Rectal smooth muscle tissue (tissue), 1 donor: ENCODE measurements around the gene PRDM8.

Experiments
- H3K27ac ChIP-seq: one replicate; pipeline ENCODE4 v1.7.0; 2013; ENCODE audit warnings: low read depth, low read length, inconsistent platforms
- H3K27me3 ChIP-seq: one replicate; pipeline ENCODE4 v1.7.0; 2013; ENCODE audit warnings: low read length; ENCODE audit not compliant: control insufficient read depth, insufficient read depth
- H3K36me3 ChIP-seq: one replicate; pipeline ENCODE4 v1.7.0; 2013; ENCODE audit warnings: low read length; ENCODE audit not compliant: control insufficient read depth, insufficient read depth
- H3K4me1 ChIP-seq: one replicate; pipeline ENCODE4 v1.7.0; 2013; ENCODE audit warnings: low read length; ENCODE audit not compliant: control insufficient read depth, insufficient read depth
- H3K4me3 ChIP-seq: one replicate; pipeline ENCODE4 v1.7.0; 2013; ENCODE audit warnings: low read length
- H3K9ac ChIP-seq: one replicate; pipeline ENCODE4 v1.7.0; 2013; ENCODE audit warnings: low read length

PRDM8 gene

GRCh38 chr4:80207664-80208063 is 10.4 kb downstream of the PRDM8 start:
- H3K36me3 ChIP-seq, result no peaks in the 10 kb centered on the region
- H3K27me3 ChIP-seq, result peaks cover 3% of the 10 kb centered on the region
- no peak overlapping the region for H3K4me3 ChIP-seq
- H3K9ac ChIP-seq, result no peak overlapping the region
- no peak overlapping the region for H3K27ac ChIP-seq
- H3K4me1 ChIP-seq, result no peaks in the 10 kb centered on the region

DNA sequence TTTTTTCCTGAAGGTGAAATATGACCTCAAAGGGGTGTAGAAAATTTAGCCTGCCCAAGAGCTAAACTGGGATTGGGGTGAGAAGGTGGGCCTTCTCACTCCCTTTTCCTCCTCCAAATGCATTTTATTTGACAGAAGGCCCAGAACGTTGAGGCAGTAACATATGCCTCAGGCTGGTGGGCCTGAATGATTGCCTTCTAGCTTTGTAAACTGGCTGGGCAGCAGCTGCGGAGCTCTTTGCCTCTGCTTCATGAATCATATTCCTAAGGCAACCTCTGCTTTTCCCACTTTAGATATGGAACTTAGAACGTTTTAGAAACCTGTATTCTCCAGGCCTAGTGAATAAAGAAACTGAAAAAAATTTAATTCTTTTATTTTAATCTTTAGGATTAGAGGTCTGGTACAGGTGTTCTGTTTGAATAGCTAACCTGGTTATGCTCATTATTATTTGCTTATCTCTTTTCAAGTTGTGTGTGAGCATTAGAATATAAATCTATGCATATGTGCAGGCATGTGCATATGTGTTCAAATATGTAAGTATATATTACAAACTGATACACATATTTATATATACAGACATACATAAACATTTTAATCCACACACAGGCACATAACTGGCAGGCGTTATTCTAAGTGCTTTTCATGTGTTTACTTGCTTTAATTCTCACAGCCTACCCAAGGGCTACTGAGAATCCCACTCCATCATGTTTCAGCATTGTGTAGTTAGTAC is 11.5 kb downstream of the PRDM8 start:
- H3K4me3 ChIP-seq, result no peak overlapping the region
- no peaks in the 10 kb centered on the region for H3K36me3 ChIP-seq
- no peak overlapping the region for H3K27ac ChIP-seq
- H3K27me3 ChIP-seq, result no peaks in the 10 kb centered on the region
- no peak overlapping the region for H3K9ac ChIP-seq
- no peaks in the 10 kb centered on the region for H3K4me1 ChIP-seq

- H3K9ac ChIP-seq, result no peak overlapping the region
- no peak overlapping the region for H3K27ac ChIP-seq
- no peaks in the 10 kb centered on the region for H3K36me3 ChIP-seq
- no peak overlapping the region for H3K4me3 ChIP-seq
- H3K4me1 ChIP-seq, result no peaks in the 10 kb centered on the region
- no peaks in the 10 kb centered on the region for H3K27me3 ChIP-seq
These were observed 12.0 kb downstream of the PRDM8 start for GRCh38 chr4:80209340-80209701.

DNA sequence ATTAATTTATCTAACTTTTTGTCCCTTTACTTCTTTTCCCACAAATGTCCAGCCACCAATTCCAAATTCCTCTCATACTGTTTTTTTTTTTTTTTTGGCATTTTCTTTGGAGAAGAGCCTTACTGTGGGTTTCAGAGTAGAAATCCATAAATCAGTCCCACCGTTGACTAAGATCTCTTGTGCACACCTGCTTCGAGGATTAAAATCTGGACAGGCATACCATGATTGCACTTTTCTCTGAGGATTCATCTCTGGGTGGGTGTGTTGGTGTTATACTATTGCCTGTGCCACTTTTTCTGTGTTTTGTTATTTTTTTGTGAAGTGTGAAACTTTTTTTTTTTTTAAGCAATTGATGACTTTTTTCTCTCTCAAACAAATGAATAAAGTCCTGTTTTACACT is 13.2 kb downstream of the PRDM8 start:
- Histone ChIP-seq H3K27me3 (no peaks in the 10 kb centered on the region), H3K9ac (no peak overlapping the region), H3K27ac (no peak overlapping the region)

DNA sequence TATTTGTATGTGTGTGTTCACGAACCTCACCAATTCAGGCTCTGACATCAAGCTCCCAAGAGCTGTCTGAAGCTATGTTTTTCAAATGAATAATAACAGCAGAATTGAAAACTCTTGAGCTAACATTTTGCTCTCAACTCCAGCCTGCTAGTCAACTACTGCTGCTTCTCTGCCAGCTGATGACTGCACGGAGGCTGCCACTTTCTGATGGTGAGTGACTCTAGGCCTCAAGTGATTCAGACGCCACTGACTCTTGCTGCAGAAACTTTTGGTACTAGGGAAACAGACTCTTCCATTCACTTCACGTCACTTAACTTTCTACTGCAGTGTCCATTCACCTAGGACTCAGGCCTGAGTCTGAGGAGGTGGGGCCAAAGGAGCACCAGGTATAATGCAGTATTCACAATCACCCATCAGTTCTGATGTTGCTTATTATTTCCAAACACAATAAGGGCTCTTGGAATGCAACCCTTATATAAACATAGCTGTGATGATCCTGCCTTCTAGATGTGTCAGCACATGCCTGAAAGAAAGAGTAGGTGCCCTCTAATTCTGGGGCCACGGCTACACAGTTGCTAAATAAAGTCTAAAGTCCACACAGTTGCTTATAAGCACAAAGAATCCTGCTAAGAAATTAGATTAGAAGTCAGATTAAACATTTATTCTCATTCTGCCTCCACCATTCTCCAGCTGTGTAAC is 16.0 kb downstream of the PRDM8 start:
- Histone ChIP-seq H3K36me3 (no peaks in the 10 kb centered on the region), H3K9ac (no peak overlapping the region), H3K4me3 (no peak overlapping the region), H3K27ac (no peak overlapping the region), H3K4me1 (no peaks in the 10 kb centered on the region), H3K27me3 (no peaks in the 10 kb centered on the region)

More for the DNA sequence above, 13.2 kb downstream of the PRDM8 start:
- no peaks in the 10 kb centered on the region for H3K36me3 ChIP-seq
- no peaks in the 10 kb centered on the region for H3K4me1 ChIP-seq
- H3K4me3 ChIP-seq, result no peak overlapping the region

DNA sequence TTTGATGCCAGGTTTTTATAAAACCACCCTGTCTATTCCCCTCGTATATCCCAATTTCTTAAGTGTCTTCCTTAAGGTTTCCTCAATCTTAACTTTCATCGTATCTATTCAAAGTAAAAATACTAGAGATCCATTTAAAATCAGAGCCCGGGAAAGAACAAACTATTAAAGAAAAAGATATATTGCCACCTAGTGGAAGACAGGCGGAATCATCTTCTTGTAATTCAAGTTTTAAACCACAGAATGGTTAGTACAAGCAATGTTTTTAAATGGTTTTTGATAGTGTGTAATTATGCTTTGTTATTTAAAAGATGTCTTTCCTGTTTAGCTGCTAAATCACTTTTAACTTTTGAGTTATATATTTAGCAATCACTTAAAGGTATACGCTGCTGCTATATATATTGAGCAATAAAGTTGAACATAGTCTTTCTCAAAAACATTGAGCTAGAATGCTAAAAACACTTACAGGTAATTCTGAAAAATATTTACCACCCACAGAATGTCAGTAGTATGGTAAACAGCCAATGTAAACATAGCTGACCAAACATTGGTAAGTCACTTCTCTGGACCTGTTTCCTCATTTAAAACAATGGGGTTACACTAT is 18.2 kb downstream of the PRDM8 start:
- no peak overlapping the region for H3K9ac ChIP-seq
- no peak overlapping the region for H3K27ac ChIP-seq
- H3K4me3 ChIP-seq, result no peak overlapping the region
- H3K27me3 ChIP-seq, result no peaks in the 10 kb centered on the region
- H3K36me3 ChIP-seq, result no peaks in the 10 kb centered on the region
- no peaks in the 10 kb centered on the region for H3K4me1 ChIP-seq

- H3K36me3 ChIP-seq, result no peaks in the 10 kb centered on the region
- H3K27ac ChIP-seq, result no peak overlapping the region
- no peak overlapping the region for H3K4me3 ChIP-seq
- H3K4me1 ChIP-seq, result no peaks in the 10 kb centered on the region
- no peak overlapping the region for H3K9ac ChIP-seq
- no peaks in the 10 kb centered on the region for H3K27me3 ChIP-seq
These were observed 18.9 kb downstream of the PRDM8 start for GRCh38 chr4:80216100-80216761.

GRCh38 chr4:80219301-80220025 is 22.2 kb downstream of the PRDM8 start:
- no peaks in the 10 kb centered on the region for H3K36me3 ChIP-seq
- no peak overlapping the region for H3K27ac ChIP-seq
- H3K27me3 ChIP-seq, result no peaks in the 10 kb centered on the region
- no peak overlapping the region for H3K4me3 ChIP-seq
- no peak overlapping the region for H3K9ac ChIP-seq
- H3K4me1 ChIP-seq, result no peaks in the 10 kb centered on the region

- Histone ChIP-seq H3K4me1 (no peaks in the 10 kb centered on the region), H3K27me3 (no peaks in the 10 kb centered on the region), H3K36me3 (no peaks in the 10 kb centered on the region), H3K4me3 (no peak overlapping the region), H3K27ac (no peak overlapping the region), H3K9ac (no peak overlapping the region)
These were observed 23.4 kb downstream of the PRDM8 start for GRCh38 chr4:80220711-80221110.

DNA sequence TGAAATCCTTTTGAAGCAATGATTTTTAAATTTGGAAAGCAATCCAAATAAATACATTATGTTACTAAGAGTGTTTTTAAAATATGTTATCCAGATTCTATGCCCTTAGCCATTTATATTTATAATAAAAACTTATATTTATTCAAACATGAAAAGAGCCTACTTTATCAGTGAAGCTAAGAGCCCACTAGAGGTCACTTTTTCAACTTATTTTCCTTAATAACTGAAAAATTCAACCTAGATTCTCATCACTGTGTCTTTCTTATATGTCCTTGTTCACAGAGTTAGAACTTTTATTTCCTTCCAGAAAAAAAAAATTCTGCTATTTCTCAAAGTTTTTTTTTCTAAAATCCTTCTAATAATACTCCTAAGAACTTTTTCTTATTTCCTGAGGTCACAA is 23.9 kb downstream of the PRDM8 start:
- Histone ChIP-seq H3K36me3 (no peaks in the 10 kb centered on the region), H3K4me3 (no peak overlapping the region), H3K9ac (no peak overlapping the region), H3K27me3 (no peaks in the 10 kb centered on the region), H3K4me1 (no peaks in the 10 kb centered on the region), H3K27ac (no peak overlapping the region)

GRCh38 chr4:80225595-80225994 is 28.3 kb downstream of the PRDM8 start:
- Histone ChIP-seq H3K4me1 (no peaks in the 10 kb centered on the region), H3K9ac (no peak overlapping the region), H3K4me3 (no peak overlapping the region), H3K27ac (no peak overlapping the region), H3K36me3 (no peaks in the 10 kb centered on the region), H3K27me3 (no peaks in the 10 kb centered on the region)

DNA sequence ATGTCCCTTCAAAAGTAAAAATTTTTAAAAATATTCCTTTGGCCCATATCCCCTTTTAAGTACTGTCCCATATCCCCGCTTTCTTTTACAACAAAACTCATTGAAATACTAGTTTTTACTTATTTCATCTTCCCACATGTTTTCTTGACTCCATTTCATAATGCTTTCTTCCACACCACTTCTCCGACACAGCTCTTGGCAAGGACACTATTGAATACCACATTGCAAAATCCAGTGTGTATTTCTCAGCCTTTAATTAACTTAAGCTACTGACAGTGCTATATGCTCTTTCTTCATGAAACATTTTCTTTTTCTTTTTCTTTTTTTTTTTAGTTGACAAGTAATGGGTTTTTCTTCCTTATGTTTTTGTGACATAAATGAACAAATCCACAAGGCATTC is 28.8 kb downstream of the PRDM8 start:
- Histone ChIP-seq H3K36me3 (no peaks in the 10 kb centered on the region), H3K27me3 (no peaks in the 10 kb centered on the region), H3K9ac (no peak overlapping the region), H3K4me3 (no peak overlapping the region), H3K4me1 (no peaks in the 10 kb centered on the region), H3K27ac (no peak overlapping the region)
